KBM-7 (cell line): ENCODE results near the gene SIRT1.
A peak's percentile ranks its signal among the peaks of the same experiment; 100 is the strongest.
"Not testable (repeated sequence)": the region's sequence is repeated elsewhere in the genome, so short reads cannot be mapped to it uniquely, and the experiment has no call there.

ENCODE experiments used
- DNase-seq: peaks from one replicate; pipeline ENCODE4 v3.0.0-alpha.2; 2015
- in situ Hi-C: fragments of 300-500 bp; cut with MboI; formaldehyde crosslinking; loops from 2 replicates; pipeline ENCODE4 v1.14.3; 2020; ENCODE audit warnings: low sequenced_read_pairs, low pct_unique_long_range_greater_than_20kb, mixed read lengths

The SIRT1 gene

GRCh38 chr10:67884313-67884841, at the start of gene SIRT1:
Gene SIRT1 (plus strand): TSS chr10:67884656. CDS start chr10:67884722, 66 bp downstream.
- in situ Hi-C loops: no loop called here
- peak; percentile 91 for DNase-seq

GRCh38 chr10:67835541-67836394, 48.7 kb upstream of the SIRT1 start:
- in situ Hi-C loops, DNase-seq: not testable (repeated sequence)

GRCh38 chr10:67836488-67836887, 48.0 kb upstream of the SIRT1 start:
- in situ Hi-C loops: no loop called here
- no peak for DNase-seq

GRCh38 chr10:67836972-67837371, 47.5 kb upstream of the SIRT1 start:
- in situ Hi-C loops: no loop called here
- DNase-seq: no peak

- DNase-seq: peak; percentile 57
- in situ Hi-C loops: no loop called here
Observed at GRCh38 chr10:67837541-67838314, 46.7 kb upstream of the SIRT1 start, which contains the start of gene DNAJC12. Gene DNAJC12 (minus strand): TSS chr10:67838188. CDS start chr10:67838011, 177 bp downstream.

GRCh38 chr10:67839511-67839910, 44.9 kb upstream of the SIRT1 start:
- DNase-seq, in situ Hi-C loops: not testable (repeated sequence)

GRCh38 chr10:67839951-67840350, 44.5 kb upstream of the SIRT1 start:
- DNase-seq: no peak
- in situ Hi-C loops: no loop called here

- in situ Hi-C loops: no loop called here
- no peak for DNase-seq
Observed at GRCh38 chr10:67841737-67842136, 42.7 kb upstream of the SIRT1 start.

- DNase-seq: no peak
- in situ Hi-C loops: no loop called here
Observed at GRCh38 chr10:67843284-67843683, 41.2 kb upstream of the SIRT1 start.

GRCh38 chr10:67849331-67850011, 35.0 kb upstream of the SIRT1 start:
- in situ Hi-C loops: loop anchor here (25.0 kb wide), 1 partner anchor 313 kb away; no protein-coding TSS in a partner anchor
- peak; percentile 94 for DNase-seq

GRCh38 chr10:67851186-67851585, 33.3 kb upstream of the SIRT1 start:
- DNase-seq: no peak
- in situ Hi-C loops: loop anchor here (25.0 kb wide), 1 partner anchor 311 kb away; no protein-coding TSS in a partner anchor

- in situ Hi-C loops: loop anchor here (25.0 kb wide), 1 partner anchor 310 kb away; no protein-coding TSS in a partner anchor
- DNase-seq: no peak
Observed at GRCh38 chr10:67852761-67853160, 31.7 kb upstream of the SIRT1 start.

- in situ Hi-C loops: loop anchor here (25.0 kb wide), 1 partner anchor 309 kb away; no protein-coding TSS in a partner anchor
- no peak for DNase-seq
Observed at GRCh38 chr10:67853512-67853911, 30.9 kb upstream of the SIRT1 start.

GRCh38 chr10:67858971-67859370, 25.5 kb upstream of the SIRT1 start:
- in situ Hi-C loops: loop anchor here (25.0 kb wide), 1 partner anchor 303 kb away; no protein-coding TSS in a partner anchor
- DNase-seq: no peak

- in situ Hi-C loops: loop anchor here (25.0 kb wide), 1 partner anchor 300 kb away; no protein-coding TSS in a partner anchor
- DNase-seq: no peak
Observed at GRCh38 chr10:67861750-67862432, 22.6 kb upstream of the SIRT1 start.

GRCh38 chr10:67863094-67863493, 21.4 kb upstream of the SIRT1 start:
- no peak for DNase-seq
- in situ Hi-C loops: loop anchor here (25.0 kb wide), 1 partner anchor 299 kb away; no protein-coding TSS in a partner anchor

- in situ Hi-C loops: loop anchor here (25.0 kb wide), 1 partner anchor 298 kb away; no protein-coding TSS in a partner anchor
- peak; percentile 29 for DNase-seq
Observed at GRCh38 chr10:67864607-67865371, 19.7 kb upstream of the SIRT1 start.
